Stimulated activated CD8-positive, alpha-beta memory T cell treated with anti-CD3 and anti-CD28 coated beads, Interleukin-7, amount 100 ng/mL, for 24 hours (primary cell): ENCODE data around the gene LRRC32.

Experiments used
- DNase-seq: peaks from one replicate; pipeline ENCODE4 v3.0.0-alpha.2; 2020; ENCODE audit warnings: low read depth

The LRRC32 gene, protein sequence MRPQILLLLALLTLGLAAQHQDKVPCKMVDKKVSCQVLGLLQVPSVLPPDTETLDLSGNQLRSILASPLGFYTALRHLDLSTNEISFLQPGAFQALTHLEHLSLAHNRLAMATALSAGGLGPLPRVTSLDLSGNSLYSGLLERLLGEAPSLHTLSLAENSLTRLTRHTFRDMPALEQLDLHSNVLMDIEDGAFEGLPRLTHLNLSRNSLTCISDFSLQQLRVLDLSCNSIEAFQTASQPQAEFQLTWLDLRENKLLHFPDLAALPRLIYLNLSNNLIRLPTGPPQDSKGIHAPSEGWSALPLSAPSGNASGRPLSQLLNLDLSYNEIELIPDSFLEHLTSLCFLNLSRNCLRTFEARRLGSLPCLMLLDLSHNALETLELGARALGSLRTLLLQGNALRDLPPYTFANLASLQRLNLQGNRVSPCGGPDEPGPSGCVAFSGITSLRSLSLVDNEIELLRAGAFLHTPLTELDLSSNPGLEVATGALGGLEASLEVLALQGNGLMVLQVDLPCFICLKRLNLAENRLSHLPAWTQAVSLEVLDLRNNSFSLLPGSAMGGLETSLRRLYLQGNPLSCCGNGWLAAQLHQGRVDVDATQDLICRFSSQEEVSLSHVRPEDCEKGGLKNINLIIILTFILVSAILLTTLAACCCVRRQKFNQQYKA

GRCh38 chr11:76670485-76671236 lies at the start of gene LRRC32:
Gene LRRC32, minus strand, starts transcription at chr11:76670747. Its CDS starts 4,793 bp downstream, at chr11:76665954.
- DNase-seq = no peak

DNA sequence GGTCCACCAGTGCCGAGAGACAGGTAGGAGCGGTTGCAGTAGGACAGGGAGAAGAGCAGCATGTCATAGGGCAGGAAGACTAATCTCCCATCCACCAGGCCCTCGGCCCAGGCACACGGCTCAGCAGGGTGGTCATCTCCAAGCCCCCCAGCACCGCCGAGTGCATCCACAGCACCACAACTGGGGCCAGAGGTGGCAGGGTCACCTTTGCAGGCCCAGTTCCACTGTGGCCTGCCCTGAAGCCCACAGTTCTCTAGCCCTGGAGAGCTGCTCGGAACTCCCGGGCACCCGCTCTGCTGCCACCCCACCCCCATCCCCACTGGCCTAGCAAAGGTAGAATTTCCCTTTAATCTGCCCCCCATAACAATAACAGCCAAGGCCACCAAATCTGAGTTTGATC lies 49.1 kb upstream of the LRRC32 start:
- DNase-seq = no peak

- no peak for DNase-seq
These were observed 48.7 kb upstream of the LRRC32 start for GRCh38 chr11:76719281-76719680.

DNA sequence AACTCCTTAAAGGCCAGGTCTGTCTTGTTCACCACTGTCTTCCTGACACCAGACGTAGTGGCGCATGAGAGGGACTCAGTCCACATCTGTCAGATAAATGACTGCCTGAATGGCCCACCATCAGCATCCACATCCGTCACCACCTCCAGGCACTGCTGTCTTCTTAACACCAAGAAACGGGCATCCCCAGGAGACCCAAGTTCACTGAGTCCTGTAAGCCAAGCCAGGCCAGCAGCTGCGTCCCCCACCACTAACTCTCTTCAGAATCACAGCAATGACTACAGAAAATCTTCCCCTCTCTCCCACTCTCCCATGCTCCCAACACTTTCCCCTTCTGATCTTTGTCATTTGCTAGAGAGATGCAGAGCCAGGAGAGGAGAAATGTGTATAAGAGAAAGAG lies 47.3 kb upstream of the LRRC32 start:
- DNase-seq = no peak

DNA sequence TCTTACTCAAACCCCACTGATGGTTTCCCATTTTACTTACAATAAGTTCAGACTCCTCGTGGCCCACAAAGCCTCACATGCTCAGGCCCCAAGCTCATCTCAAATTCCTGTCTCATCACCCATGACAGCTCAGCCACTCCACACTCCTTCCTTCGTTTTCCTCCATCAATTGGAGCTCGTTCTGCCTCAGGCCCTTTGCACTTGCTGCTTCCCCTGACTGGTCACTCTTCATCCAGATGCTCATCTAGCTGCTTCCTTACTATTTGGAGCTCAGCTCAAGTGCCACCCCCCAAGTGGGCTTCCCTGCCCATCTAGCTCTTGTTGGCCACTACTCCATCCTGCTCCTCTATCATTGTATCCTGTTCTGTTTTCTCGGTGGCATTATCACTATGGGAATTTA lies 46.8 kb upstream of the LRRC32 start:
- DNase-seq = no peak

GRCh38 chr11:76716268-76716667 lies 45.7 kb upstream of the LRRC32 start:
- DNase-seq = no peak

- no peak for DNase-seq
These were observed 43.9 kb upstream of the LRRC32 start for GRCh38 chr11:76714493-76714892.

DNA sequence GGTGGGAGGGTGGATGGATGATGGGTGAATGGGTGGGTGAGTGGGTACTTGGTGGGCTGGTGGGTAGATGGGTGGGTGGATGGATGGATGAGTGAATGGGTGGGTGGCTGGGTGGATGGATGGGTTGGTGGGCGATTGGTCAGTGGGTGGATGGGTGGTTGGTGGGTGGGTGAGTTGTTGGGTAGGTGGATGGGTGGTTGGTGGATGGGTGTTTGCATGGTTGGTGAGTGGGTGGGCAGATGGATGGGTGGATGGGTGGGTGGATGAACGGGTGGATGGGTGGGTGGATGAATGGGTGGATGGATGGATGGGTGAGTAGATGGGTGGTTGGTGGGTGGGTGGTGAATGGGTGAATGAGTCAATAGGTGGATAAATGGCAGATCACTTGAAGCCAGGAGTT lies 43.0 kb upstream of the LRRC32 start:
- no peak for DNase-seq

- DNase-seq = no peak
These were observed 41.6 kb upstream of the LRRC32 start for GRCh38 chr11:76712125-76712524.

DNA sequence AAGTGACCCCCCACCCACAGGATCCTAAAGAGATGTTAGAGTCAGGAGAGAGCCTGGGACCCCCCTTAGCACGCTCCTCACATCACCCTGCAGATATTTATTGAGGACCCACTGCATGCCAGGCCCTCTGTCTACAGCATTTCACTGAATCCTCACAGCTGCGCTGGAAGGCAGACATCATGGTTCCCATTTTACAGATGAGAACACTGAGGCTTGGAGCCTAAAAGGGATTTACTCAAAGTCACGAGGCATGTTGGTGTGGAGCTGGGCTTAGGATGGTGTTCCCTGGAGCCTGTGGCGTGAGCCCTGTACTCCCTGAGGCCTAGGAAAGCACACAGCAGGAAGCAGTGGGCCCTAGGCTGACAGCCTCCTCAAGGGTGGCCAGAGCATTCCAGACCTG lies 39.2 kb upstream of the LRRC32 start:
- no peak for DNase-seq

GRCh38 chr11:76708972-76709660 lies 38.6 kb upstream of the LRRC32 start:
- DNase-seq = no peak

DNA sequence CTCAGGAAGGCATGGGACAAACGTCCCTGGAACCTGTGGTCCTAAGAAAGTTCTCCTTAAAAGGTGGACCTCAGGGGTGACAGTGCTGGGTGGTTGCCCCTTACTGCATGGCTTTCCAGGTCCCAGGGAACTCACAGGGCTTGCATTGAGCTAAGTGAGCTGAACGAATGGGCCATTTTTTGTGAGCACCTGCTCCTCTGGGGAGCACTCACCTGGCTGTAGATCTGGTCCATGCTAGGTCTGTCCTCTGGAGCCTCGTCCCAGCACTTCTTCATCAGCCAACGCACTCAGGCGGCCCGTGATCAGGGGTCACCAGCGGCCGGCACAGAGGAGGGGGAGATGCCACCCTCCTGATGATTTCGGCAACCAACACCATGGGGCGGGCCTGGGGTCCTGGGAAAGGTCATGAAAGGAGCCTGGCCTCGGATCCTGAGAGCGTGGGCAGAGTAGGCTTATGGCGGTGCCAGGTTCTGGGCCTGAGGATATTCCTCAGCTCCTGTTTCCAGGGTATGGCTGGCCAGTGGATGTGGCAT lies 36.8 kb upstream of the LRRC32 start:
- no peak for DNase-seq

- DNase-seq = no peak
These were observed 36.1 kb upstream of the LRRC32 start for GRCh38 chr11:76706667-76707066.

DNA sequence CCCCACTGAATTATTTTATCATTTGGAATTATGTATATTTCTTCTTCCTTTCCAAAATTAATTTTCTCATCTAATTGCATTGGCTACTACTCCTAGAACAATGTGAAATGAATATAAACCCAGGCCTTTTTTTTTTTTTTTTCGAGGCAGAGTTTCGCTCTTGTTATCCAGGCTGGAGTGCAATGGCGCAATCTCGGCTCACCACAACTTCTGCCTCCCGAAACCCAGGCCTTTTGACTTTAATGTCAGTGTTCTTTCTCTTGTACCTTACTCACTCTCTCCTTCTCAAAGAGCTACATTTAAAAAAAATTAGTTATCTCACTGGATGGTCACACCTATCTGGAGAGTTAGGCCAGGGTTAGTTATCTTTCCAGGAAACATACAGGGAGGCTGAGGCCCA lies 35.3 kb upstream of the LRRC32 start:
- no peak for DNase-seq

- no peak for DNase-seq
These were observed 33.8 kb upstream of the LRRC32 start for GRCh38 chr11:76704171-76704948.

GRCh38 chr11:76703707-76704106 lies 33.2 kb upstream of the LRRC32 start:
- DNase-seq = no peak

- no peak for DNase-seq
These were observed 32.0 kb upstream of the LRRC32 start for GRCh38 chr11:76702336-76703128.

- DNase-seq = no peak
These were observed 30.9 kb upstream of the LRRC32 start for GRCh38 chr11:76701294-76702040.
